Caco-2 (cell line): ENCODE data around the gene SLF2. TPM values are rescaled to one million over a fixed set of nuclear protein-coding genes. Genes with fewer than 3 reads are reported as not detected.

ENCODE experiments used
- BruUV-seq: library from RNA; stranded (reverse); fragments of 400-500 nt; replicated peaks from 2 replicates; lab custom pipeline; 2021; lab: Mats Ljungman, UMichigan
- CTCF ChIA-PET: fragments of 300-600 bp; sonication (Branson Sonifier 250); formaldehyde crosslinking; loops from one replicate; lab custom pipeline; 2022; ENCODE audit warnings: antibody characterized with exemption; lab: Charles Lee
- POLR2A ChIA-PET: fragments of 300-600 bp; sonication (Branson Sonifier 250); formaldehyde crosslinking; loops from one replicate; lab custom pipeline; 2022; ENCODE audit warnings: antibody characterized with exemption; lab: Charles Lee
- DNase-seq, 2 experiments: peaks; one replicate each; pipeline versions ENCODE4 v3.0.0 to v3.0.0-alpha.2; 2020 to 2022
- H3K27me3 ChIP-seq: replicated peaks from 2 replicates; pipeline ENCODE4 v1.6.0; 2011; ENCODE audit warnings: low read length; ENCODE audit not compliant: control insufficient read depth, insufficient read depth
- H3K36me3 ChIP-seq: 2 replicates; pipeline ENCODE4 v1.5.1; 2011; ENCODE audit warnings: low read length; ENCODE audit not compliant: control insufficient read depth, insufficient read depth
- H3K4me1 ChIP-seq: fragments of 250-450 bp; sonication (Bioruptor Pico); 2 replicates; pipeline ENCODE4 v1.5.1; 2020; ENCODE audit warnings: mild to moderate bottlenecking
- H3K4me3 ChIP-seq: 2 replicates; pipeline ENCODE4 v1.5.1; 2011; ENCODE audit warnings: low read depth, mild to moderate bottlenecking, control low read depth, low read length
- H3K9me3 ChIP-seq: fragments of 250-450 bp; sonication (Bioruptor Pico); 2 replicates; pipeline ENCODE4 v1.5.1; 2020; ENCODE audit warnings: mild to moderate bottlenecking, moderate library complexity
- H3K27ac Mint-ChIP-seq: one replicate; pipeline ENCODE4 v1.8.0; 2022; ENCODE audit warnings: mixed read lengths; ENCODE audit not compliant: unreplicated experiment
- H3K27me3 Mint-ChIP-seq: one replicate; pipeline ENCODE4 v1.8.0; 2022; ENCODE audit warnings: mixed read lengths; ENCODE audit not compliant: insufficient read depth, unreplicated experiment
- H3K36me3 Mint-ChIP-seq: one replicate; pipeline ENCODE4 v1.8.0; 2022; ENCODE audit warnings: mild to moderate bottlenecking, mixed read lengths; ENCODE audit not compliant: insufficient read depth, unreplicated experiment
- H3K4me1 Mint-ChIP-seq: one replicate; pipeline ENCODE4 v1.8.0; 2022; ENCODE audit warnings: low read depth, mixed read lengths; ENCODE audit not compliant: unreplicated experiment
- H3K4me3 Mint-ChIP-seq: one replicate; pipeline ENCODE4 v1.8.0; 2022; ENCODE audit warnings: mild to moderate bottlenecking, moderate library complexity, mixed read lengths; ENCODE audit not compliant: unreplicated experiment
- H3K9me3 Mint-ChIP-seq: one replicate; pipeline ENCODE4 v1.8.0; 2022; ENCODE audit warnings: mixed read lengths; ENCODE audit not compliant: unreplicated experiment
- CTCF ChIP-seq, 2 experiments: fragments of 200-600 bp in 1 of 2; IDR thresholded peaks; 1 replicate in 1 of 2; 2 replicates in 1 of 2; pipeline versions ENCODE4 v1.5.1 to v1.8.0; 2011 to 2022; ENCODE audit warnings: antibody characterized with exemption in 1 of 2, control low read depth in 1 of 2, inconsistent platforms in 1 of 2, low read depth in 1 of 2, low read length in 1 of 2, mild to moderate bottlenecking in 1 of 2, moderate library complexity in 1 of 2; ENCODE audit not compliant: insufficient read depth in 1 of 2, severe bottlenecking in 1 of 2, unreplicated experiment in 1 of 2
- intact Hi-C: fragments of 100-400 bp; cut with micrococcal nuclease; formaldehyde crosslinking; loops from one replicate; pipeline ENCODE4 v1.10.0; 2022; ENCODE audit not compliant: unreplicated experiment
- total RNA-seq: library from RNA; stranded (reverse); gene quantifications from 2 replicates; pipeline ENCODE4 v1.2.3, GENCODE V29; 2022

The SLF2 gene
- total RNA-seq, 1 experiment from 2014 or later: 25.2 TPM

GRCh38 chr10:100986952-100987684 is 74.4 kb downstream of the SLF2 start, which contains the start of the genes MRPL43 and TWNK:
Gene MRPL43, minus strand, starts transcription at chr10:100987497. Its CDS starts 54 bp downstream, at chr10:100987443.
Gene TWNK, plus strand, starts transcription at chr10:100987543. Its CDS starts 668 bp downstream, at chr10:100988211.
- BruUV-seq: no TSS peak
- TF ChIP-seq CTCF (IDR thresholded peaks at IDR 0.05; ENCODE audit: insufficient read depth in 1 of 2, low read depth in 1 of 2, low read length in 1 of 2, severe bottlenecking in 1 of 2, unreplicated experiment in 1 of 2): no peak
- no peaks in the 10 kb centered on the region for H3K9me3 ChIP-seq
- peaks cover 10% of the 10 kb centered on the region for H3K4me1 Mint-ChIP-seq
- intact Hi-C loops: loop anchor here (1.0 kb wide), 1 partner anchor 16 kb away; no protein-coding TSS in a partner anchor
- H3K4me1 ChIP-seq: peaks cover 4% of the 10 kb centered on the region
- peaks cover 2% of the 10 kb centered on the region; the same call in 1 of the 2 replicates for H3K36me3 ChIP-seq
- no peaks in the 10 kb centered on the region for H3K9me3 Mint-ChIP-seq
- ChIA-PET CTCF (interaction anchor here (0.5 to 2.0 kb wide), 5 partner anchors 8 to 24 kb away, joined by 3 to 8 read pairs (median 7); no protein-coding TSS in a partner anchor), POLR2A (no interaction called here)
- peaks cover 51% of the 10 kb centered on the region for H3K36me3 Mint-ChIP-seq
- H3K27me3 Mint-ChIP-seq: no peaks in the 10 kb centered on the region
- no peaks in the 10 kb centered on the region for H3K27me3 ChIP-seq
- H3K27ac Mint-ChIP-seq: peak within 1 kb of the TSS; percentile 89
- peak within 1 kb of the TSS; percentile 44 for H3K4me3 ChIP-seq
- peak within 1 kb of the TSS; percentile 100 for H3K4me3 Mint-ChIP-seq
- DNase-seq: peak; percentile 86 to 87

- Mint-ChIP-seq H3K27ac (peak overlapping the region; percentile 89), H3K4me3 (peak overlapping the region; percentile 100), H3K27me3 (no peaks in the 10 kb centered on the region), H3K9me3 (no peaks in the 10 kb centered on the region), H3K4me1 (peaks cover 10% of the 10 kb centered on the region), H3K36me3 (peaks cover 51% of the 10 kb centered on the region)
- Histone ChIP-seq H3K4me1 (peaks cover 4% of the 10 kb centered on the region), H3K36me3 (peaks cover 2% of the 10 kb centered on the region), H3K9me3 (no peaks in the 10 kb centered on the region), H3K4me3 (peak overlapping the region; percentile 44), H3K27me3 (no peaks in the 10 kb centered on the region)
- CTCF ChIA-PET: interaction anchor here (1.0 to 2.0 kb wide), 4 partner anchors 9 to 24 kb away, joined by 3 to 8 read pairs (median 7); no protein-coding TSS in a partner anchor
- no peak for DNase-seq
- POLR2A ChIA-PET: no interaction called here
- no peak for TF ChIP-seq CTCF (IDR thresholded peaks at IDR 0.05; ENCODE audit: insufficient read depth in 1 of 2, low read depth in 1 of 2, low read length in 1 of 2, severe bottlenecking in 1 of 2, unreplicated experiment in 1 of 2)
- TSS peak; percentile 57 for BruUV-seq
- intact Hi-C loops: no loop called here
Measured at GRCh38 chr10:100987685-100988049, 74.9 kb downstream of the SLF2 start.

- DNase-seq: no peak
- Histone ChIP-seq H3K4me1 (peaks cover 4% of the 10 kb centered on the region), H3K4me3 (peak overlapping the region; percentile 44), H3K9me3 (no peaks in the 10 kb centered on the region), H3K36me3 (peaks cover 2% of the 10 kb centered on the region), H3K27me3 (no peaks in the 10 kb centered on the region)
- intact Hi-C loops: no loop called here
- no peak for TF ChIP-seq CTCF (IDR thresholded peaks at IDR 0.05; ENCODE audit: insufficient read depth in 1 of 2, low read depth in 1 of 2, low read length in 1 of 2, severe bottlenecking in 1 of 2, unreplicated experiment in 1 of 2)
- Mint-ChIP-seq H3K27me3 (no peaks in the 10 kb centered on the region), H3K4me3 (peak overlapping the region; percentile 100), H3K36me3 (peaks cover 56% of the 10 kb centered on the region), H3K9me3 (no peaks in the 10 kb centered on the region), H3K4me1 (peaks cover 10% of the 10 kb centered on the region), H3K27ac (peak overlapping the region; percentile 89)
- no TSS peak for BruUV-seq
- POLR2A ChIA-PET: no interaction called here
- CTCF ChIA-PET: interaction anchor here (0.5 to 1.3 kb wide), 2 partner anchors 9 to 53 kb away, joined by 4 to 6 read pairs; no protein-coding TSS in a partner anchor
Measured at GRCh38 chr10:100988166-100988565, 75.4 kb downstream of the SLF2 start.
